Measurements from ENCODE around the gene SEMA7A.

The SEMA7A gene

GRCh38 chr15:74429781-74430400, 3.9 kb downstream of the SEMA7A start:
- DNase-seq: no peak

DNA sequence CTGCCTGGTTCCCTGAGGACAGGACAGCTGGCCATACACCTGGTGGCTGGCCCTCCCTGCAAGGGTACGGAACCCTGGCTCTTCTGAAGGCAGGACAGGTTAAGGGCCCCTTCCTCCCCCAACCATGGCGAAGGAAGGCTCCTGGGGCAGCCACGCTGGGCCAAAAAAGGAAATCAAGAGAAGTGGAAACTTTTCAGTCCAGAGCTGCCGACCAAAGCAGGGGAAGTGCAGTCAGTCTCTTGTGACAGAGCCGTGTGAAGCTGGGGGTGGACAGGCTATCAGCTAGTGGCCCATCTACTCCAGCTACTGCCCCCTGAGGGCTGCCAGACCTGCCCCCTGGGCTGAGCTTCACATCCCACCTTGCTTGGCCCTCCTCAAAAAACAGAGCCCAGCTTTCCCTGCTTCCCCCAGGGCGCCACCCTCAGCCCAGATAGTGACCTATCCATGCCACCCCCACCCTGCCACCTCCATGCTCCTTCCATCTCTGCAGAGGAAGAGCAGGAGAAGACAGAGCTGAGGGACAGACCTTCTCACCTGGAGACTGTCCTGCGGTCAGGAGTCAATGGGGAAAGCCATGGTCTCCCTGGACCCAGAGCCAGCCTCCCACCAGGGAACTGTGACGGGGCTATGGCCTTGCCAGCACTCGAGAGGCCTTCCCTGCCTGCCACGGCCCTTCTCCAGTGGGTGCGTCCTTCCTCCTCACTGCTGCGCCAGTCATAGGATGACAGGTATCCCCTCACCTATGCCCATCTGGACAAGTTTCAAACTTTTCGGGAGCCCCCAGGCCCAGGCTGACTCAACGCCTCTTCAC, 4.6 kb downstream of the SEMA7A start:
- no peak for DNase-seq

- no peak for DNase-seq
Observed at GRCh38 chr15:74428442-74428787, 5.3 kb downstream of the SEMA7A start.

- DNase-seq: no peak
Observed at GRCh38 chr15:74427607-74428441, 5.9 kb downstream of the SEMA7A start.

GRCh38 chr15:74426404-74427281, 7.1 kb downstream of the SEMA7A start:
- DNase-seq: no peak

DNA sequence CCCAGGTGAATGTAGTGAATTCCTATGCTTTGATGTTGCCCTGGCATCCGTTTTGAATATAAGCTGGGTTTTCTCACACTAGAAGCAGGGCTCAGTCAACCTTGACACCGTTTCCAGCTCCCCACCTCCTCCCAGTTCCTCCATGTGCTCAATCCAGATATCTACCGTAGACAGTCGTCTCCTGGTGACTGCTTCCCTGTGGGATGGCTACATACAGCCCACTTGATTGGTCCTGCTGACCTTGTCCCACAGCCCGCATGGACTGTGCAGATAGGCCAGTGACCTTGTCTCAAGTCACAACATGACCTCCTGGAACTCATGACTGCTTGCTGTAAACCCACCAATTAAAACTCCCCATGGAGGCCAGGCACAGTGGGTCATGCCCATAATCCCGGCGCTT, 8.1 kb downstream of the SEMA7A start:
- DNase-seq: no peak

- no peak for DNase-seq
Observed at GRCh38 chr15:74424901-74425528, 8.7 kb downstream of the SEMA7A start.

- DNase-seq: no peak
Observed at GRCh38 chr15:74423431-74424257, 10.1 kb downstream of the SEMA7A start.

GRCh38 chr15:74422652-74423430, 10.9 kb downstream of the SEMA7A start:
- DNase-seq: no peak

- no peak for DNase-seq
Observed at GRCh38 chr15:74422265-74422651, 11.5 kb downstream of the SEMA7A start.

DNA sequence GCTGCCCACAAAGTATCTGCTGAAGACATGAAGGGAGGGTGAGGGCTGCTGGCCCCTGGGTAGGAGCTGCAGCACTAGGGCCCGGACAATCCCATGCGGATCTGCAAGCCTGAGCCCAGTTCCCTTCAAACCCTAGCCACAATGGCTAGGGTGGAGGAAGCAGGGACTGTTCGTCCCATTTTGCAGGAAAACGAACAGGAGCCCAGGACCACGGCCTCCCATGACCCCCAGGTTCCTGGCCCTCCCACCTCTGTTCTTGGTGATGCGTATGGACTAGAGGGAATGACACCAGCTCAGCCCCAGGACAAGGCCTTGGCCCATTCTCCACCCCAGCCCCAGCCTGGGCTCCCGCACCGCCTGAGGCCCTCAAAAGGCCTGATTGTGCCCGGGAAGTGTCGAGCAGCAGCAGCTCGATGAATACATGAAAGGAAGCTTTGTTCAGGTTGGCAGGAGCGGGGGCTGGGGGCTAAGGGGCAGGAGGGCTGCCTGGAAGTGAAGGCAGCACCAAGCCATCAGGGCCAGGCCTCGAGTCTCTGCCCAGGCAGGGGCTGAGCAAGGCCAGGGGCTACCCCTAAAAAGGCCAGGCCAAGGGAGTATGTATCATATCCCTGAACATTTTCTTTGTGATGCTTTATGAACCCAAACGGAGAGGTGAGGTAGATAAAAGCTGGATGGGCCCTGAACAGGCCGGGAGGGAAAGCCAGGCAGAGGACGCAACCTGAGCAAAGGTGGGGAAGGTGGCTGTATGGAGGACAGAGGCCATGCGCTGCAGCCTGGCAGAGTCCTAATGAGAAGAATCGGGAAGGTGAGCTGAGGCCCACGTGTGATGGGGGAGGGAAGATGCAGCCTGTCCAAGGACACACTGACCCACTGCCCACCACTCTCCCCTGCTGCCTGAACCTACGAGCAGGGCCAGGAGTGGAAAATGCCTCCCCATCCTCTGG, 12.2 kb downstream of the SEMA7A start:
- DNase-seq: no peak

DNA sequence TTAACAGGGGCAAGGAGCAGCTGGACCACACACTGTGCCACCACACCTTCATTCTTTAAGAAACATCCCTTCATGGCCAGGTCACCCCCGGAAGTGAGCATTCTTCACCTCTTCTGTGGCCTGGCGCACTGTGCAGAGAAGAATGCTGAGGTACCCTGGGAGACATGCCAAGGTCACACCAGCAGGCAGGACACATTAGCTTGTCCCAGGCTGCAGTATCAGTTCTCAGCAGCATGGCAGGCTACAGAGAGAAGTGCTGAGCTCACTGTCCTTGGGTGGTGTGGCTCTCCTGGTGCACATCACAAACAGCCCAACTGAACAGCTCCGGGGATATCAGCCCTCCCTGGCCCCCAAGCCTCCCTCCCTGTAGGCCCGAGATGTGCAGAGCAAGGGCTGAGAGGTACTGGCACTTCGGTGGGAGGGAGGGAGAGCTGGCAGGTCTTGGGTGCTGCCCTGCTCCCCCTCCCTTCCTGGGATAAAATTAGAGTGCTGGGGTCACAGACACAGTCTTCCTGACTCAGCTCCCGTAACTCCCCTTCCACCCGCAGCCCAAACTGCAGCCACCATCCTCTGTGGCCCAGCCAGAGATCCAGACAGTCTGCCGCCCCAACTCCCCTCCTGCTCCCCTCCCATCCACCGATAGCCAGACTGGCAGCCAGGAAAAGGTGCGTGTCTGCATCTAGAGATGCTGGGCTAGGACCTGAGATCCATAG, 13.4 kb downstream of the SEMA7A start:
- no peak for DNase-seq

DNA sequence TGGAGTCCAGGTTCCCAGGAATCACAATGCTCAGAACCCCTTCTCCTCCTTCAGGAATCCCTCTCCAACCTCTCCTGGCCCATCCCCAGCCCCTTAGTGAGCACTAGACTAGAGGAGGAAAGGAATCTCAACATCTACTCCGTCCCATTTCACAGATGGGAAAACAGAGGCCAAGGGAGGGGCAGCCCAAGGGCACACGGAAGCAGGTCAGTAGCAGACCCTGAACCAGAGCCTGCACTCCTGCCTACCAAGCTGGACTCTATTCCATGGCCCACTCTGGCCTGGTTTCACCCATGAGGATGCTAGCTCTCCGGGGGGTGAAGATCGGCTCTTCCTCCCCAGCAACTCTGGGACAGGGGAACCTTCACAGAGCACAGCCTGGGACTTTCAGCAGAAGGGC, 14.3 kb downstream of the SEMA7A start:
- no peak for DNase-seq

DNA sequence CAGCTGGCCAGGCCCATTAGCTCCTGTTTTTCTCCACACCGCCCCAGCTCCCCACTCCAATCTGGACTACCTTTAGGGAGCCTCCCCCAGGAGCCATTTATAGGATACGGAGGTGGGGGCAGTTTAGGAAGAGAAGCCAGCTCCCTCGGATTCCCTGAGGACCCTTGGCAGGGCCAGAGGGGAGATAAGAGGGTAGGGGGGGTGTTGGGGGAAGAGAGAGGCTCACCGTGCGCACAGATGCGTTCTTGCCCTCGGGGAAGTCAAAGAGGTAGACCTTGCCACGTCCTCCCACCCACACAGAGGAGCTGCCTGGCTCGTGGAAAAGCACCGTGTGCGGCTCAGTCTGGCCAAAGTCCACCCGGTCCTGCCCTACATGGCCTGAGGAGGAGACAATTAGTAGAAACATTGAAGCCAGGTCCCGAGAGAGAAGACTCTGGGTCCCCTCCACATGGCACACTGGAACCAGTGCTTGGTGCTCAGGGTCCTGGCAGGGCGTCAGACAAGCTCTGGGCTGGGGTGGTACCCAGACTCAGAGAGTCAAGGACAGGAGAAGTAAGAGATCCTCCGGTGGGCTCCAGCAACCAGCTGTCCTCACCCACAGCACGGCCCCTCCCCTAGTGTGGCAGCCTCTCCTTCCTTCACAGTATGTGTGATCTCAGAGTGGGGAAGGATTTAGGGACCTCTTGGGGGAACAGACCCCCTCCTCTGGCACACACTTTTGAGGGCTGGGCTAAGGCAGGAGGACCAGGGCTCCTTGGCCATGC, 15.0 kb downstream of the SEMA7A start:
- DNase-seq: no peak

DNA sequence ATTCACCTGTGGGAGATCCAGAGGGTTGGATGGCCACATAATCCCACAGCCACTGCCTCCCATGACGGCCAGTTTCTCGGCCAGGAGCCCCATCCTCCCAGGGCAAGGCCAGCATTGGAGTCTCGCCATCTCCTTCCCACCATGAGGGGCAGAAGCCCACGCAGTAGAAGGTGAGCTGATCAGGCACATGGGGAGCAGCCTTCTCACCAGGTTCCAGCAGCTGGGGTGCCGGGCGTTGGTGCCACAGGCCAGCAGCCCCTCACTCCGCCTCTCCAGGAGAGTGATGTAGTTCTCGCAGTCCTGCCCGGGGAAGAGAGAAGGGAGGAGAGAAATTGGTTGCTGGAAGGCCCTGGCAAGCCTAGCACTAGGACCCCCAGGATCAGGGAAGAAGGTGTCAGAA, 16.1 kb downstream of the SEMA7A start:
- no peak for DNase-seq

DNA sequence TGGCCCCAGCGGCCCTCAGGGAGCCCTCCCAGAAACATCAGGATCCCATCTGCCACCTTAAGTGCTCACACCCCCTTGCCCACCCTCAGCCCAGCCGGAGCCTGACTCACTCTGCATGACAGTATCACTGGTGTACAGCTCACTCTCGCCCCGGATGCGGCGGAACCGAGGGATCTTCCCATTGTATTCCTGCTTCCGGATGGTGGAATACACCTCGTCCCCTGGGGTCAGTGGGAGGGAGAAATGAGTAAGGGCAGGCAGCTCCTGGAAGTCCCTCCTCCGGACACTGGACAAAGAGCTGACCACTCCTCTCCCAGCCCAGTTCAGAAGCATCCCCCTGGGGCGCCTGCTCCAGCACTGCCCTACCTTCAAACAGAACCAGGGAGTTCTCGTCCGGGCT, 16.5 kb downstream of the SEMA7A start:
- no peak for DNase-seq

- DNase-seq: no peak
Observed at GRCh38 chr15:74415966-74416916, 17.5 kb downstream of the SEMA7A start.

All from activated CD4-positive, alpha-beta T cell treated with anti-CD3 and anti-CD28 coated beads, Interleukin-2, amount 50 U/mL, for 1 hour (primary cell).